DND-41 (cell line): ENCODE data around the gene FCRL1.

Source experiments
- CTCF ChIP-seq: IDR thresholded peaks from 2 replicates; pipeline ENCODE4 v1.5.1; 2012; ENCODE audit warnings: borderline replicate concordance, low read length, moderate library complexity, mild to moderate bottlenecking; ENCODE audit not compliant: poor library complexity, severe bottlenecking; ENCODE audit errors: extremely low read depth
- EZH2 ChIP-seq: IDR thresholded peaks from 3 replicates; pipeline ENCODE4 v1.6.1; 2012; ENCODE audit warnings: borderline replicate concordance, low read depth, mild to moderate bottlenecking, moderate library complexity, low read length, inconsistent platforms; ENCODE audit not compliant: severe bottlenecking

GRCh38 chr1:157806431-157807149 lies 13.3 kb downstream of the FCRL1 start:
- TF ChIP-seq CTCF (no peak), EZH2 (no peak)
